HEK293 (cell line): ENCODE results near the gene IRF2.

Experiments used
- TCF7L2 ChIP-seq: IDR thresholded peaks from 2 replicates; pipeline ENCODE4 v1.6.1; 2011; ENCODE audit warnings: low read depth, mild to moderate bottlenecking, inconsistent platforms, low read length, moderate library complexity, borderline replicate concordance
- YY1 ChIP-seq: fragments of 450-650 bp; formaldehyde crosslinking; IDR thresholded peaks from 2 replicates; pipeline ENCODE4 v1.5.1; 2018; ENCODE audit warnings: missing biosample characterization, missing genetic modification characterization
- ZBTB21 ChIP-seq: fragments of 450-650 bp; formaldehyde crosslinking; IDR thresholded peaks from 2 replicates; pipeline ENCODE4 v1.5.1; 2017; ENCODE audit warnings: missing biosample characterization, missing genetic modification characterization
- ZNF121 ChIP-seq: fragments of 450-650 bp; formaldehyde crosslinking; IDR thresholded peaks from 2 replicates; pipeline ENCODE4 v1.5.1; 2016; ENCODE audit warnings: missing biosample characterization, missing genetic modification characterization
- ZNF416 ChIP-seq: fragments of 450-650 bp; formaldehyde crosslinking; IDR thresholded peaks from 2 replicates; pipeline ENCODE4 v1.5.1; 2016; ENCODE audit warnings: missing biosample characterization, missing genetic modification characterization
- ZNF513 ChIP-seq: fragments of 450-650 bp; IDR thresholded peaks from 2 replicates; pipeline ENCODE4 v1.5.1; 2018; ENCODE audit warnings: missing biosample characterization, missing genetic modification characterization
- ZNF837 ChIP-seq: fragments of 450-650 bp; formaldehyde crosslinking; IDR thresholded peaks from 2 replicates; pipeline ENCODE4 v1.5.1; 2016; ENCODE audit warnings: missing biosample characterization, missing genetic modification characterization
- TF ChIP-seq, protein P1 (sequence below): fragments of 450-650 bp; formaldehyde crosslinking; IDR thresholded peaks from 2 replicates; pipeline ENCODE4 v1.5.1; 2016; ENCODE audit warnings: missing biosample characterization, missing genetic modification characterization

DNA sequence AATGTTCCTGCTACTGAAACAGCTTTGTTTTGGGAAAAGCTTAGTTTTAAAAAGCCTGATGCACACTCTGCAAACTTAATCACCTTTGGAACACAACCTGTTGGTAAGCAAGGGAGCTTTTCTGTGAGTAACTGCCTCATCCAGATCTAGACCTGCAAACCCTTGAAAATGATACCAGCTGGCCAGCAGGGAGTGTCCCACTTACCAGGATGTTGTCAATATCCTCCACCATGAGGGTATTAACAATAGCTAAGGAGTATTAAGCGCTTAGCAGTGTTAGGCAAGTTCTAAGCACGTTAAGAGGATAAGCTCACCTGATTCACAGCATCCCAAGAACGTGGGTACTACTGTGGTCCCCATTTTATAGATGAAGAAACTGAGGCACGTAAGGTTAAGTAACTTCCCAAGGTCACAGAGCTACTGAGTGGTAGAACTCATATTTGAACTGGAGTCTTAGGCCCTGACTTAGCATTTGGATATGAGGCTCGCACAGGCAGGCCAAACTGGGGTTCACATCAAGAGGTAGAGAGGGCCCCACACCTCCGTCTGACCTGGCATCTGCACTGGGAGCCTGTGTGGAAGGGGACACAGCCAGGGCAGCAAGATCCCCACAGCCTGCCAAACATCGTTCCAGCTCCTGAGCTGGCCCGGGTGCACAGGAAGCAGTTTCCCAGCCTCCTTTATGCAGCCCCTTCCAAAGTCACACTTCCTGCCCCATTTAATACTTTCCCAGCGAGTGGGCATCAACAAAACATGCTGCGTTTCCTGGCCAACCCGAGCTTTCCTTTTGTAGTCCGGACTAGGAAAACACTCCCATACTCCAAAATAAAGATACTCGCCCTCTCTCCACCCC lies 32.7 kb downstream of the IRF2 start:
- TF ChIP-seq YY1 (tag by site-specific recombination) (no peak), ZNF513 (tag by site-specific recombination) (no peak), ZNF837 (tag by site-specific recombination) (no peak), ZNF121 (tag by site-specific recombination) (no peak), TCF7L2 (no peak), ZNF416 (tag by site-specific recombination) (no peak), ZBTB21 (tag by site-specific recombination) (no peak)
- TF ChIP-seq, protein P1, sequence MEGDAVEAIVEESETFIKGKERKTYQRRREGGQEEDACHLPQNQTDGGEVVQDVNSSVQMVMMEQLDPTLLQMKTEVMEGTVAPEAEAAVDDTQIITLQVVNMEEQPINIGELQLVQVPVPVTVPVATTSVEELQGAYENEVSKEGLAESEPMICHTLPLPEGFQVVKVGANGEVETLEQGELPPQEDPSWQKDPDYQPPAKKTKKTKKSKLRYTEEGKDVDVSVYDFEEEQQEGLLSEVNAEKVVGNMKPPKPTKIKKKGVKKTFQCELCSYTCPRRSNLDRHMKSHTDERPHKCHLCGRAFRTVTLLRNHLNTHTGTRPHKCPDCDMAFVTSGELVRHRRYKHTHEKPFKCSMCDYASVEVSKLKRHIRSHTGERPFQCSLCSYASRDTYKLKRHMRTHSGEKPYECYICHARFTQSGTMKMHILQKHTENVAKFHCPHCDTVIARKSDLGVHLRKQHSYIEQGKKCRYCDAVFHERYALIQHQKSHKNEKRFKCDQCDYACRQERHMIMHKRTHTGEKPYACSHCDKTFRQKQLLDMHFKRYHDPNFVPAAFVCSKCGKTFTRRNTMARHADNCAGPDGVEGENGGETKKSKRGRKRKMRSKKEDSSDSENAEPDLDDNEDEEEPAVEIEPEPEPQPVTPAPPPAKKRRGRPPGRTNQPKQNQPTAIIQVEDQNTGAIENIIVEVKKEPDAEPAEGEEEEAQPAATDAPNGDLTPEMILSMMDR (tag by site-specific recombination) = no peak
